Lower lobe of right lung (tissue), 2 donors: ENCODE data around the gene HSD17B3. TPM values are rescaled to one million over a fixed set of nuclear protein-coding genes. Genes with fewer than 3 reads are reported as not detected.
"Not testable (repeated sequence)": the region's sequence is repeated elsewhere in the genome, so short reads cannot be mapped to it uniquely, and the experiment has no call there.

Source experiments
- ATAC-seq, 2 donors: fragments of 200-7000 bp; cut with Tn5 transposase; one replicate each; pipeline ENCODE4 v1.9.1; 2020 to 2022; ENCODE audit warnings: mild to moderate bottlenecking in 2 of 2, moderate library complexity in 2 of 2
- DNase-seq: peaks from one replicate; pipeline ENCODE4 v3.0.0-alpha.2; 2020
- H3K27ac ChIP-seq: fragments of 200-600 bp; one replicate; pipeline ENCODE4 v1.8.0; 2022
- H3K27me3 ChIP-seq: fragments of 200-600 bp; one replicate; pipeline ENCODE4 v1.8.0; 2022; ENCODE audit warnings: low read depth
- H3K36me3 ChIP-seq: fragments of 200-600 bp; one replicate; pipeline ENCODE4 v1.8.0; 2022; ENCODE audit warnings: mild to moderate bottlenecking
- H3K4me1 ChIP-seq: fragments of 200-600 bp; one replicate; pipeline ENCODE4 v1.8.0; 2022
- H3K4me3 ChIP-seq: fragments of 200-600 bp; one replicate; pipeline ENCODE4 v1.8.0; 2022; ENCODE audit warnings: mild to moderate bottlenecking
- H3K9me3 ChIP-seq: fragments of 200-600 bp; one replicate; pipeline ENCODE4 v1.8.0; 2022
- intact Hi-C: fragments of 100-400 bp; cut with DNase I; formaldehyde crosslinking; loops from one replicate; pipeline ENCODE4 v1.11.0; 2022
- total RNA-seq: library from RNA; stranded (reverse); fragmentation: NEBNext Ultra II Directional; extraction: Animal tissue kit (Norgen Biotek cat#: 25700); gene quantifications from one replicate; pipeline ENCODE4 v1.2.1, GENCODE V29; 2021
- TF ChIP-seq, protein P1 (sequence below): fragments of 200-600 bp; IDR thresholded peaks from one replicate; pipeline ENCODE4 v1.8.0; 2022; ENCODE audit warnings: antibody characterized with exemption, mild to moderate bottlenecking
- donor health status: DM: no; HTN: yes; CAD: no; lungs with severe emphysema.

The HSD17B3 gene
- total RNA-seq, 1 donor from 2014 or later, result 1.1 TPM

DNA sequence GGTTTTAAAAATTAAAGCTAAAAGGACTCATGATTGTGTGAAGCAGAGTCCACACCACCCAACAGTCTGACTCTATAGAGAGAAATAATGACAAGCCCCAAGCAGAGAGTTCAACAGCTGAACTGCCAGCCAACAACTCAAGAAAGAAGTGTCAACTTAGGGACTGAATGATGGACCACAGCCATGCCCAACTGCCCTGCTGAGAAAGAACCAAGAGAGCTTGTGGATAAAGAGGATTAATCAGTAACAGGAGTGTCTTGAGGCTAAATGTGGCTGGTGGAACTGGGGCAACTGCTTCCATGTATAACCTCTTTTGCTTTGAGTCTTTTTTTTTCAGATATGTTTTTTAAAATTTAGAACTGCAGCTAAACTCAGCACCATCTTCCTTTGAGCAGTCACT, 109.3 kb downstream of the HSD17B3 start:
- intact Hi-C loops, result no loop called here
- Histone ChIP-seq H3K4me3 (no peak overlapping the region), H3K9me3 (peaks cover 15% of the 10 kb centered on the region), H3K27ac (no peak overlapping the region), H3K27me3 (no peaks in the 10 kb centered on the region), H3K36me3 (no peaks in the 10 kb centered on the region), H3K4me1 (no peaks in the 10 kb centered on the region)
- ATAC-seq (no peak), DNase-seq (no peak)
- TF ChIP-seq, protein P1, sequence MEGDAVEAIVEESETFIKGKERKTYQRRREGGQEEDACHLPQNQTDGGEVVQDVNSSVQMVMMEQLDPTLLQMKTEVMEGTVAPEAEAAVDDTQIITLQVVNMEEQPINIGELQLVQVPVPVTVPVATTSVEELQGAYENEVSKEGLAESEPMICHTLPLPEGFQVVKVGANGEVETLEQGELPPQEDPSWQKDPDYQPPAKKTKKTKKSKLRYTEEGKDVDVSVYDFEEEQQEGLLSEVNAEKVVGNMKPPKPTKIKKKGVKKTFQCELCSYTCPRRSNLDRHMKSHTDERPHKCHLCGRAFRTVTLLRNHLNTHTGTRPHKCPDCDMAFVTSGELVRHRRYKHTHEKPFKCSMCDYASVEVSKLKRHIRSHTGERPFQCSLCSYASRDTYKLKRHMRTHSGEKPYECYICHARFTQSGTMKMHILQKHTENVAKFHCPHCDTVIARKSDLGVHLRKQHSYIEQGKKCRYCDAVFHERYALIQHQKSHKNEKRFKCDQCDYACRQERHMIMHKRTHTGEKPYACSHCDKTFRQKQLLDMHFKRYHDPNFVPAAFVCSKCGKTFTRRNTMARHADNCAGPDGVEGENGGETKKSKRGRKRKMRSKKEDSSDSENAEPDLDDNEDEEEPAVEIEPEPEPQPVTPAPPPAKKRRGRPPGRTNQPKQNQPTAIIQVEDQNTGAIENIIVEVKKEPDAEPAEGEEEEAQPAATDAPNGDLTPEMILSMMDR, result no peak

DNA sequence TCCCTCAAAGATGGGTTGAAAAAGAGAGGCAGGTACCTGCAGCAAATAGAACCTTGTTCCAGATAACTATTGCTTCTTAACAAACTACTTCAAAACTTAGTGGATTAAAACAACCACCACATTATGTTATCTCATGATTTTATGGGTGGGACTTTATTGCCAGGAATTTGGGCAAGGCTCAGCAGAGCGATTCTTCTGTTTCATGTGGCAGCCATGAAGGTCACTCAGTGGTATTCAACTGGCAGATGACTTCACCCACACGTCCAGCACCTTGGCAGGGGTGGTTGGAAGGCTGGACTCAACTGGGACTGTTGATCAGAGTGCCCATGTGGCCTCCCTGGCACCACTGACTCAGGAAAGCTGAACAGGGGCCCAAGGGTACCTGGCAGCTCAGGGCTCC, 112.0 kb downstream of the HSD17B3 start:
- Histone ChIP-seq H3K9me3 (peaks cover 15% of the 10 kb centered on the region), H3K4me3 (no peak overlapping the region), H3K27me3 (no peaks in the 10 kb centered on the region), H3K4me1 (peaks cover 9% of the 10 kb centered on the region), H3K36me3 (no peaks in the 10 kb centered on the region), H3K27ac (no peak overlapping the region)
- ATAC-seq (no peak), DNase-seq (no peak)
- intact Hi-C loops, result no loop called here
- TF ChIP-seq, protein P1, result no peak

DNA sequence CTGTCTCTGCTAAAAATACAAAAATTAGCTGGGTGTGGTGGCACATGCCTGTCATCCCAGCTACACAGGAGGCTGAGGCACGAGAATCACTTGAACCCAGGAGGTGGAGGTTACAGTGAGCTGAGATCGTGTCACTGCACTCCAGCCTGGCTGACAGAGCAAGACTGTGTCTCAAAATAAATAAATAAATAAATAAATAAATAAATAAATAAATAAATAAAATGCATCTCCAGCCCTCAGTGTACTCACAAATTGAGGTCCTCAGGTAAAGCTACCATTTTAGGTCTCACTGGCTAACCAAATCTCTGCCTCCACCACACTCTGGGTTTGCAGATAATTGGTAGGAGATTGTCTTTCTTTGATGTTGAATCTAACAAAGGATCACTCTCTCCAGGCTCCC, 112.4 kb downstream of the HSD17B3 start:
- DNase-seq, ATAC-seq, H3K27ac ChIP-seq, H3K27me3 ChIP-seq, H3K4me1 ChIP-seq, H3K4me3 ChIP-seq, intact Hi-C loops, H3K36me3 ChIP-seq: not testable (repeated sequence)
- H3K9me3 ChIP-seq, result peaks cover 15% of the 10 kb centered on the region

DNA sequence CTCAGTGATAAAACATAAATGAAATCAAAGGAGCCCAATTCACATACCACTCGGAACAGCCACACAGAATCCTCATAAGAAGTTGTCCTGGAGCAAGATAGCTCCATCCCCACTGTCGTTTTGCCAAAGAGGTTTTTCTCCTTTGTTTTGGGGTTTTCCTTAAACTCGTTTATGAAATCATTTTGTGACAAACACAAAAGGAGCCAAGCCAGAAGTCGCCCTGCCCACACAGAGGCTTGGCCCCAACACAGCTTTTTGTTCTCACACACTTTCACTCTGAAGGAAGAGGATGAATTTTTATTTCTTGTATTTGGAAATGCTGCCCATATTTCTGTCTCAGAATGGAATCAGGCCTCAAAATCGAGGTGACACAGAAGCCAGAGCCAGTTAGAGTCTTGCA, 113.4 kb downstream of the HSD17B3 start:
- Histone ChIP-seq H3K4me3 (no peak overlapping the region), H3K36me3 (no peaks in the 10 kb centered on the region), H3K27ac (no peak overlapping the region), H3K27me3 (no peaks in the 10 kb centered on the region), H3K9me3 (peaks cover 15% of the 10 kb centered on the region), H3K4me1 (peaks cover 9% of the 10 kb centered on the region)
- no peak for ATAC-seq
- TF ChIP-seq, protein P1, result no peak
- DNase-seq, result no peak
- intact Hi-C loops, result no loop called here

DNA sequence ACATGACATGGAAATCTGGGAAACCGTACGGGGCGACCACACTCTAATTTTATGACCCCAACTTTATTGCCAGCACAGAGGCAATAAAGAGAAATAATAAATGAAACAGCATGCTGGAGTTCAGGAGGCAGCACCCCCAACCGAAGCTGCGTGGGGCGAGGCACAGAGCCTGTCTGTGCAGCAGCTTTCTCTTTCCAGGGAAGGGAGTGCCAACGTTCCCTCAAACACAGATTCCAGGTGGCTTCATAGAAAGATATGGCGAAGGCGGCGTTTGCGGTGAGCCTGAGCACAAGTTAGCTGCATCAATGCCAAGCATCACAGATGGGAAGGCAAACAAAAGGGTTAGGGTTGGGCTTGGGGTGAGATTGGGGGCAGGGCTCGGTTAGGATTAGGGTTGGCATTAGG, 114.8 kb downstream of the HSD17B3 start:
- intact Hi-C loops, result no loop called here
- peak; percentile 49 for DNase-seq
- peak overlapping the region; percentile 73 for H3K27ac ChIP-seq

DNA sequence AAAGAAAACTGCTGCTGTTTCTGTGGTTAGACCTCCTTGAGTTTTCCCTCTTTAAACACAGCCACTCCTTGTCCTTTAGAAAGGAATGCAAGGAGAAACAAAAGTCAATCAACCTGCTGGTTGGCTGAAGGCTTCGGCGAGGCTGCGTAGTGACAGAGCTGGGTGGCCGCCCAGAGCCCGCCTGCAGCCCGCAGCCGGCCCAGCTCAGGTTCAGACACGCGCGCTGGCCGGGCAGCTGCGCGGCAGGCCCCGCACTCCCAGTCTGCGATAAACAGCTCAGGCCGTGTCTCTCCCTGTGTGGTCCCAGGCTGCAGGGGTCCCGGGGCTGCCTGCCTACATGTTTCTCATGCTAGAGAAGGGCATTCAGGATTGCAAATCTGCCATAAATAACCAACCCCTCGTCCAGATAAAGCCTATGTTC, 115.4 kb downstream of the HSD17B3 start:
- Histone ChIP-seq H3K4me1 (peaks cover 9% of the 10 kb centered on the region), H3K27ac (peak overlapping the region; percentile 73), H3K9me3 (peaks cover 15% of the 10 kb centered on the region), H3K27me3 (no peaks in the 10 kb centered on the region), H3K36me3 (no peaks in the 10 kb centered on the region), H3K4me3 (no peak overlapping the region)
- peak; percentile 84 for DNase-seq
- TF ChIP-seq, protein P1, result no peak
- intact Hi-C loops, result no loop called here
- peak; percentile 96 to 97 for ATAC-seq

More for the DNA sequence above, 114.8 kb downstream of the HSD17B3 start:
- H3K4me1 ChIP-seq, result peaks cover 9% of the 10 kb centered on the region
- H3K36me3 ChIP-seq, result no peaks in the 10 kb centered on the region
- H3K4me3 ChIP-seq, result no peak overlapping the region
- no peaks in the 10 kb centered on the region for H3K27me3 ChIP-seq
- ATAC-seq, result no peak
- TF ChIP-seq, protein P1, result no peak
- H3K9me3 ChIP-seq, result peaks cover 15% of the 10 kb centered on the region
